GM21515 (cell line): ENCODE data around the gene CFC1B.
"Not testable (repeated sequence)": the region's sequence is repeated elsewhere in the genome, so short reads cannot be mapped to it uniquely, and the experiment has no call there.

Experiments
- ATAC-seq: cut with Tn5 transposase; IDR thresholded peaks from one replicate; pipeline ENCODE4 v1.9.1; 2021; ENCODE audit not compliant: unreplicated experiment

Gene CFC1B

GRCh38 chr2:130520992-130521391 is at the start of gene CFC1B:
CFC1B (plus strand) TSS chr2:130521222; CDS start chr2:130521485, 263 bp downstream.
- ATAC-seq: not testable (repeated sequence)

- not testable (repeated sequence) for ATAC-seq
Measured at GRCh38 chr2:130491073-130491472, 29.9 kb upstream of the CFC1B start.

GRCh38 chr2:130509228-130509627 is 11.8 kb upstream of the CFC1B start, which contains the start of gene POTEI:
POTEI (minus strand) TSS chr2:130509328; CDS start chr2:130509235, 93 bp downstream.
- ATAC-seq: not testable (repeated sequence)

GRCh38 chr2:130510807-130511746 is 9.9 kb upstream of the CFC1B start:
- not testable (repeated sequence) for ATAC-seq

GRCh38 chr2:130511747-130512451 is 9.1 kb upstream of the CFC1B start:
- ATAC-seq: not testable (repeated sequence)

GRCh38 chr2:130518516-130519106 is 2.4 kb upstream of the CFC1B start:
- not testable (repeated sequence) for ATAC-seq

GRCh38 chr2:130522390-130522789 is 1.4 kb downstream of the CFC1B start:
- not testable (repeated sequence) for ATAC-seq

GRCh38 chr2:130527365-130527967 is 6.4 kb downstream of the CFC1B start:
- not testable (repeated sequence) for ATAC-seq

- ATAC-seq: not testable (repeated sequence)
Measured at GRCh38 chr2:130529545-130529944, 8.5 kb downstream of the CFC1B start.

- not testable (repeated sequence) for ATAC-seq
Measured at GRCh38 chr2:130530212-130530611, 9.2 kb downstream of the CFC1B start.

- ATAC-seq: not testable (repeated sequence)
Measured at GRCh38 chr2:130531225-130531624, 10.2 kb downstream of the CFC1B start.

GRCh38 chr2:130531672-130532071 is 10.7 kb downstream of the CFC1B start:
- not testable (repeated sequence) for ATAC-seq

GRCh38 chr2:130536654-130537053 is 15.6 kb downstream of the CFC1B start:
- not testable (repeated sequence) for ATAC-seq

GRCh38 chr2:130538271-130538670 is 17.2 kb downstream of the CFC1B start:
- ATAC-seq: not testable (repeated sequence)

GRCh38 chr2:130542789-130543188 is 21.8 kb downstream of the CFC1B start:
- not testable (repeated sequence) for ATAC-seq

- not testable (repeated sequence) for ATAC-seq
Measured at GRCh38 chr2:130543785-130544528, 22.9 kb downstream of the CFC1B start.

GRCh38 chr2:130544978-130545377 is 24.0 kb downstream of the CFC1B start:
- not testable (repeated sequence) for ATAC-seq

- ATAC-seq: not testable (repeated sequence)
Measured at GRCh38 chr2:130548418-130548817, 27.4 kb downstream of the CFC1B start.

- not testable (repeated sequence) for ATAC-seq
Measured at GRCh38 chr2:130549475-130549874, 28.5 kb downstream of the CFC1B start.

GRCh38 chr2:130554178-130554577 is 33.2 kb downstream of the CFC1B start:
- ATAC-seq: not testable (repeated sequence)
